Jurkat, Clone E6-1 (cell line): ENCODE measurements around the gene NKX2-4.
A peak's percentile ranks its signal among the peaks of the same experiment; 100 is the strongest.

Experiments used
- DNase-seq: peaks from one replicate; pipeline ENCODE4 v3.0.0-alpha.2; 2011; ENCODE audit warnings: low read depth, low spot score
- H3K4me3 ChIP-seq: 2 replicates; pipeline ENCODE4 v1.5.1; 2011; ENCODE audit warnings: mild to moderate bottlenecking, low read length, control low read depth, moderate library complexity

The NKX2-4 gene

GRCh38 chr20:21395666-21396598 lies 1.4 kb downstream of the NKX2-4 start:
- no peak overlapping the region; the same call in 1 of the 2 replicates for H3K4me3 ChIP-seq
- peak; percentile 63 for DNase-seq

GRCh38 chr20:21395051-21395665 lies 2.2 kb downstream of the NKX2-4 start:
- no peak overlapping the region for H3K4me3 ChIP-seq
- DNase-seq = no peak

DNA sequence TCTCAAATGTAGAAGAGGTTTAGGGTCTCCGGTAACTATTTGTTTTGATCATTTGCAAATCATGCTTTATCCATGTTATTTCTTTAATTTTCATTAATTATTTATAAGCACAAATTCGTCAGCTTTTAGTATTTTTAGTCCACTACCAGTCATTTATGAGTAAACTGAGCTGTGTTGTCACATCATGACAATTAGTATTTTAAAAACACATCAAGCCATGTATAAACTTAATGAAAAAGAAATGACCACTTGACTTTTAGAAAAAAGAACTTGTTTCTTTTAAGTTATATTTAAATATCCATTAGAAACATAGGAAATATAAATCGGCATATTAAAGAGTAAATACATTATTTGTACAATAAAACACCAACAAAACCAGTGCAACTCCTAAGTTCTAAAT lies 2.8 kb downstream of the NKX2-4 start:
- DNase-seq = no peak
- no peak overlapping the region for H3K4me3 ChIP-seq

- H3K4me3 ChIP-seq = no peak overlapping the region
Observed at GRCh38 chr20:21393816-21394519, 3.4 kb downstream of the NKX2-4 start.

GRCh38 chr20:21393166-21393565 lies 4.2 kb downstream of the NKX2-4 start:
- DNase-seq = no peak
- no peak overlapping the region for H3K4me3 ChIP-seq

More at GRCh38 chr20:21393816-21394519, 3.4 kb downstream of the NKX2-4 start:
- DNase-seq = no peak

GRCh38 chr20:21391972-21392352 lies 5.4 kb downstream of the NKX2-4 start:
- no peak overlapping the region for H3K4me3 ChIP-seq

GRCh38 chr20:21391185-21391971 lies 5.9 kb downstream of the NKX2-4 start:
- no peak for DNase-seq
- H3K4me3 ChIP-seq = no peak overlapping the region

More at GRCh38 chr20:21391972-21392352, 5.4 kb downstream of the NKX2-4 start:
- no peak for DNase-seq

DNA sequence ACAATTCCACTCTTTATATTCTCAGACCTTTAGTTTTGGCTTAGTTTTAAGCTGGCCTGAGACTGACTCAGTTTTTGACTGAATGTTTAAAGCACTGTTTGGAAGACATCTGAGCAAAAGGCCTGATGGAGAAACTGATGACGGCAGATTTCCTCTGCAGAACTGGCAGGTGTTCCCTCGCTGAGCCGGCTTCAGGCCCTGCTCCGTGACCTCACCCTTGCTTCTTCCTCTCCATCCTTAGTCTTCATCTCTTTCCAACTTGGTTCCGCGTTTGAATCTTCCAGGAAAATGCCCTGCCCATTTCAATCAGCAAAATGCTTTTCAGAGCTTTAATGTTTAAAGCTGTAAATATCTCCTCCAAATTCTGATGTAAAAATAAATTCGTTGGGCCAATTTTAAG lies 6.6 kb downstream of the NKX2-4 start:
- no peak for DNase-seq
- H3K4me3 ChIP-seq = no peak overlapping the region

- H3K4me3 ChIP-seq = no peak overlapping the region
- DNase-seq = no peak
Observed at GRCh38 chr20:21389368-21389767, 8.0 kb downstream of the NKX2-4 start.

- no peak for DNase-seq
- no peak overlapping the region for H3K4me3 ChIP-seq
Observed at GRCh38 chr20:21388566-21388965, 8.8 kb downstream of the NKX2-4 start.

DNA sequence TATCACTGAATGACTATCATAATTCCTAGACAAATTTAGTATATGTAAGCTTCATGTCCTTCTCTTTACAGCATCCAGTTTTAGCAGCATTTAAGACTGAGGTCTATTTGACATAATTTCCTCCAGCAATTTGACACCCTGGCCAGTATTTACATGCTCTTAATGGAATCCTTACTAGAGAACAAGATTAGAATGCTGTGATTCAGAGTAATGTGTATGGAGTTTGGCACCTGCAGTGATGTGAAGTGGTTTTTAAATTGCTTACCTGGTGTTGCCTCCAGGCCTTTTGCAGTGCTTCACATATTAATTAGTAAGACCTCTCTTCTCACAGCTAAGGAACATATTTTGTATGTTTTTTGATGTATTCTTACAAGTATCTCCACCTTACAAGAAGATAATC lies 9.8 kb downstream of the NKX2-4 start:
- no peak for DNase-seq
- H3K4me3 ChIP-seq = no peak overlapping the region

DNA sequence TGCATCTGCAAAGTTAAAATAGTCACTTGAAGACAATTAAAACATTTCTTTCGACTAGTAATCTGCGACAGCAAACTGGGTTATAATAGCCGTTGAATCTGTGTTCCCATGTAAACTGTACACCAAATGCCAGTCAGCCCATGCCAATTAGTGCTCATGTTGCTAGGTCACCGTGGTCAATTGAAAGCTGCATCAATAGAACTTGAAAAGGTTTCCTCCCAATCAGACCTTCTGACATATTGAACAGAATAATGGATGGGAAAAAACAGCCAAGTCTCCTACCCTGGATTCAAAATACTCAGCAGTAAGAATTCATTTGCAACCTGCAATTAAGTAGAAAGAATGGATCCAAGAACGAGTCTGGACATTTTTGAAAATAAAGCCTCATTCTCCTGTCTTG lies 11.2 kb downstream of the NKX2-4 start:
- no peak overlapping the region for H3K4me3 ChIP-seq
- DNase-seq = no peak

- DNase-seq = no peak
- H3K4me3 ChIP-seq = no peak overlapping the region
Observed at GRCh38 chr20:21384308-21384892, 12.9 kb downstream of the NKX2-4 start.

DNA sequence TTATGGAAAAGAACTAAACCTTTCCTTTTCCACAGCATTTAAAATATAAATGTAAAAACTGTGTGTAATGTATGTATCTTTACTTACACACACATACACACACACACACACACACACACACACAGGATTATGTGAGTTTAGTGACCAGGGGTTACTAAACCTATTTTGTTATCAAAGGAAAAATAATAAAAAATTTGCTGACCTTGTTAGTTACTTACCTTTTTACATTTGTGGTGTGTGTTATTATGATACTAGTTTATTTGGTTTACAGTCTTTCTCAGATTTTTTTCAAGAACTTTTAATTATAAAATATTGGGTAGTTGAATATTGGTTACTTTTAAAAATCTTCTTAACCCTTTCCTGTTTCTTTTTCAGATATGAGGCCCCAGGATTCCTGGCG lies 15.7 kb downstream of the NKX2-4 start:
- no peak overlapping the region for H3K4me3 ChIP-seq

DNA sequence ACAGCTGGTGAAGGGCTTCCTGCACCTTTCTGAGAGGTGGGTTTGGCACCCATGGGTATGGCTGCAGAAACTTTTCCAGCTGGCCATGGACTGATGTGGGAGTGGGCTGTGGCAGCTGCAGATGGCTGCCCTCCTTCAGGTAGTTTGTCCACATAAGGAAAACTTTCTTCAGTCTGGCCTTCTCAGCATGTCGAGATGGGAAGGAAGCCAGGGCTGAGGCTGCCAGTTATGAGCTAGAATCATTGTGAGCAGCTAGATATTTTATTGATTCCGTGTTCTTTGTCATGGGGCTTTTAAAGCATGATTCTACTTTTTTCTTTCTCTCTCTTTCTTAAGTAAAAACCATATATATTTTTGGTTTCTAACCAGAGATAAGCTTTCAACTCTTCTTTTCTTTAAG lies 16.6 kb downstream of the NKX2-4 start:
- H3K4me3 ChIP-seq = no peak overlapping the region
- DNase-seq = no peak

More for the DNA sequence above, 15.7 kb downstream of the NKX2-4 start:
- DNase-seq = no peak

DNA sequence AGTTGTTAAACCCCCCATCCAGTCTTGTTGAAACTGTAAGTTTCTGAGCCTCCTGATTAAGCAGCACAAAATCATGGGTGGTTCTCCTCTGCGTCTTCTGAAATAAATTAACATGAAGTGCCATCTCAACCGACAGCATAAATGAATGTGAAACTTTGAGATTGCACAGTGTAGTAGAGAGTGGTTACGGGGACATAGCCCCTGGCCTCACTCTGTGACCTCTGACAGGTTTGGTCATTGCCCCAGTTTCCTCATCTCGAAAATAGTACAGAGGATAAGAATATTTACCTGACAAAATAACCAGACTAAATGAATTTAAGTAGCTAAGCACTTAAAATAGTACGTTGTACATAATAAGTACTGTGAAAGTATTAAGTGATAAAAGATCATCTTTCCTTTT lies 19.1 kb downstream of the NKX2-4 start:
- DNase-seq = no peak
- H3K4me3 ChIP-seq = no peak overlapping the region

DNA sequence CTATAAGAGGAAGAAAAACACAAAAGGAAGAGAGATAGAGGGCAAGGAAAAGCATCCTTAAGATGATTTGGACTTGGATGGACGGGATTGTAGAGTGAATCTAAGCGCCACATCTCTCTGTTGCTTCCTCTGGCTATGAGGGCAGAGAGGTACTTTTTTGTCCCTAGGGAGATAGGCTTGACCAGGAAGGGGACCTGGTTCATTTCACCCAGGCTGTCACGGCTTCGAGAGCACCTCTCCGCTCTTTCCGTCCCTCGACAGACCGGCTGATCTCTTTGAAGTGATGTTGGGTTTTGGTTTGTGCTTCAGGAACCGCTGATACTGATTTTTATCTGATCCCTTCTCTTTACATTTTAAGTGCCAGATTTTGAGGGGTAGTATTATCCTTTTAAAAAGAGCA lies 19.6 kb downstream of the NKX2-4 start:
- H3K4me3 ChIP-seq = no peak overlapping the region
- no peak for DNase-seq

- no peak overlapping the region for H3K4me3 ChIP-seq
- DNase-seq = no peak
Observed at GRCh38 chr20:21376626-21377025, 20.7 kb downstream of the NKX2-4 start.

DNA sequence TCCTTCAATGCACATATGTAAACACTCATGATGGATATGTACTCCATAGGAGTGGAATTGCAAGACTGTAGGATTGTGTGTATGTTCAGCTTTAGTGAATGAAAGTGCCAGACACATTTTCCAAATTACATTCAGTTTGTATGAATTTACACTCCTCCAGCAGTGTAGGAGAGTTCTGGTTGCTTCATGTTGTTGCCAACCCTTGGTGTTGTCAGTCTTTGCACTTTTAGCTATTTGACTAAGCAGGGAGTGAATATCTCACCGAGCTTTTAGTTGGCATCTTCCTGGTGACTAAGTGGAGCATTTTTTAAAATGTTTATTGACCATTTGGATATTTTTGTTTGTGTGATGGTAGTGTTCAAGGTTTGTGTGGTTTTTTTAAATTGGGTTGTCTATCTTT lies 23.9 kb downstream of the NKX2-4 start:
- H3K4me3 ChIP-seq = no peak overlapping the region
- no peak for DNase-seq
